DND-41 (cell line): Measurements from ENCODE around the gene LONRF2.
"Not testable (repeated sequence)": the region's sequence is repeated elsewhere in the genome, so short reads cannot be mapped to it uniquely, and the experiment has no call there.

Experiments used
- ATAC-seq: fragments of 200-7000 bp; cut with Tn5 transposase; 3 replicates; pipeline ENCODE4 v1.9.1; 2021; ENCODE audit warnings: low read depth; ENCODE audit not compliant: insufficient read depth
- DNase-seq: peaks from one replicate; pipeline ENCODE4 v3.0.0-alpha.2; 2020
- H2AFZ ChIP-seq: 2 replicates; pipeline ENCODE4 v1.6.0; 2012; ENCODE audit warnings: low read depth, low read length
- H3K27ac ChIP-seq: 2 replicates; pipeline ENCODE4 v1.5.1; 2012; ENCODE audit warnings: low read length, inconsistent platforms
- H3K27me3 ChIP-seq: fragments of 200-600 bp; sonication (generic); 2 replicates; pipeline ENCODE4 v1.6.0; 2012; ENCODE audit warnings: low read length, mild to moderate bottlenecking, inconsistent platforms; ENCODE audit not compliant: insufficient read depth, poor library complexity
- H3K36me3 ChIP-seq: 2 replicates; pipeline ENCODE4 v1.5.1; 2012; ENCODE audit warnings: low read length, inconsistent platforms; ENCODE audit not compliant: insufficient read depth
- H3K4me1 ChIP-seq: 2 replicates; pipeline ENCODE4 v1.5.1; 2012; ENCODE audit warnings: mild to moderate bottlenecking, low read length; ENCODE audit not compliant: insufficient read depth
- H3K4me2 ChIP-seq: 2 replicates; pipeline ENCODE4 v1.6.0; 2012; ENCODE audit warnings: mild to moderate bottlenecking, moderate library complexity, low read length, inconsistent platforms; ENCODE audit not compliant: insufficient read depth
- H3K4me3 ChIP-seq, 2 experiments: fragments of 200-600 bp in 1 of 2; shearing (Covaris generic) in 1 of 2; 2 replicates each; pipeline ENCODE4 v1.5.1; 2012 to 2016; ENCODE audit warnings: inconsistent platforms in 2 of 2, low read length in 2 of 2, mild to moderate bottlenecking in 2 of 2, low read depth in 1 of 2, moderate library complexity in 1 of 2
- H3K79me2 ChIP-seq: 2 replicates; pipeline ENCODE4 v1.6.0; 2012; ENCODE audit warnings: low read length, inconsistent platforms; ENCODE audit not compliant: insufficient read depth
- H3K9ac ChIP-seq: 2 replicates; pipeline ENCODE4 v1.6.0; 2012; ENCODE audit warnings: low read depth, mild to moderate bottlenecking, inconsistent platforms, low read length, moderate library complexity
- H3K9me3 ChIP-seq: 2 replicates; pipeline ENCODE4 v1.5.1; 2012; ENCODE audit warnings: low read length, moderate library complexity, mild to moderate bottlenecking, inconsistent platforms; ENCODE audit not compliant: insufficient read depth, severe bottlenecking
- H4K20me1 ChIP-seq: 2 replicates; pipeline ENCODE4 v1.6.0; 2012; ENCODE audit warnings: low read length; ENCODE audit not compliant: insufficient read depth
- EZH2 ChIP-seq: IDR thresholded peaks from 3 replicates; pipeline ENCODE4 v1.6.1; 2012; ENCODE audit warnings: borderline replicate concordance, low read depth, mild to moderate bottlenecking, moderate library complexity, low read length, inconsistent platforms; ENCODE audit not compliant: severe bottlenecking
- TF ChIP-seq, protein P1 (sequence below): IDR thresholded peaks from 2 replicates; pipeline ENCODE4 v1.5.1; 2012; ENCODE audit warnings: borderline replicate concordance, low read length, moderate library complexity, mild to moderate bottlenecking; ENCODE audit not compliant: poor library complexity, severe bottlenecking; ENCODE audit errors: extremely low read depth

The LONRF2 gene

DNA sequence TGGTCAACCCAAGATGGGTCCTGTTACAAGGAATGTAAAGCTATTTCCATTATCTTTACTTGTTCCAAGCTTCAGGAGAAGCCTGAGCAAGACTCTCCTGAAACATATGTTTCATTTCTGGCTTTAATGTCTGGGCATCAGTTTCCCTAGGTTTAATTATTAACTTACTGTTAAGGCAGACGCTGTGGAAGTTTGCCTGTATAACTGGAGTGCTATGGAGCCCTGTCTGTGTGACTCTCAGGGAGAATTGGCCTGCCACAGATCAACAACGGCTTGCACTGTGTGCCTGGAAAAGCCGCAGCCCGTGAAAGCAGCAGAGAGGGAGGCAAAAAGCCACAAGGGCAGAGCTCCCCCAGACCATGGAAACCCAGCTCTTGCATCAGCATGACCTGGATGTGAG is 22.1 kb upstream of the LONRF2 start:
- TF ChIP-seq EZH2 = no peak
- TF ChIP-seq, protein P1, sequence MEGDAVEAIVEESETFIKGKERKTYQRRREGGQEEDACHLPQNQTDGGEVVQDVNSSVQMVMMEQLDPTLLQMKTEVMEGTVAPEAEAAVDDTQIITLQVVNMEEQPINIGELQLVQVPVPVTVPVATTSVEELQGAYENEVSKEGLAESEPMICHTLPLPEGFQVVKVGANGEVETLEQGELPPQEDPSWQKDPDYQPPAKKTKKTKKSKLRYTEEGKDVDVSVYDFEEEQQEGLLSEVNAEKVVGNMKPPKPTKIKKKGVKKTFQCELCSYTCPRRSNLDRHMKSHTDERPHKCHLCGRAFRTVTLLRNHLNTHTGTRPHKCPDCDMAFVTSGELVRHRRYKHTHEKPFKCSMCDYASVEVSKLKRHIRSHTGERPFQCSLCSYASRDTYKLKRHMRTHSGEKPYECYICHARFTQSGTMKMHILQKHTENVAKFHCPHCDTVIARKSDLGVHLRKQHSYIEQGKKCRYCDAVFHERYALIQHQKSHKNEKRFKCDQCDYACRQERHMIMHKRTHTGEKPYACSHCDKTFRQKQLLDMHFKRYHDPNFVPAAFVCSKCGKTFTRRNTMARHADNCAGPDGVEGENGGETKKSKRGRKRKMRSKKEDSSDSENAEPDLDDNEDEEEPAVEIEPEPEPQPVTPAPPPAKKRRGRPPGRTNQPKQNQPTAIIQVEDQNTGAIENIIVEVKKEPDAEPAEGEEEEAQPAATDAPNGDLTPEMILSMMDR = no peak
- no peak overlapping the region for H3K4me3 ChIP-seq
- DNase-seq (no peak), ATAC-seq (no peak)
- H3K27ac ChIP-seq = no peak overlapping the region
- H3K4me2 ChIP-seq = no peak overlapping the region
- H4K20me1 ChIP-seq = no peaks in the 10 kb centered on the region
- H2AFZ ChIP-seq = no peak overlapping the region
- no peaks in the 10 kb centered on the region for H3K36me3 ChIP-seq
- H3K9me3 ChIP-seq = peaks cover 3% of the 10 kb centered on the region
- no peak overlapping the region for H3K9ac ChIP-seq
- no peaks in the 10 kb centered on the region for H3K27me3 ChIP-seq
- no peaks in the 10 kb centered on the region for H3K79me2 ChIP-seq
- H3K4me1 ChIP-seq = no peaks in the 10 kb centered on the region

DNA sequence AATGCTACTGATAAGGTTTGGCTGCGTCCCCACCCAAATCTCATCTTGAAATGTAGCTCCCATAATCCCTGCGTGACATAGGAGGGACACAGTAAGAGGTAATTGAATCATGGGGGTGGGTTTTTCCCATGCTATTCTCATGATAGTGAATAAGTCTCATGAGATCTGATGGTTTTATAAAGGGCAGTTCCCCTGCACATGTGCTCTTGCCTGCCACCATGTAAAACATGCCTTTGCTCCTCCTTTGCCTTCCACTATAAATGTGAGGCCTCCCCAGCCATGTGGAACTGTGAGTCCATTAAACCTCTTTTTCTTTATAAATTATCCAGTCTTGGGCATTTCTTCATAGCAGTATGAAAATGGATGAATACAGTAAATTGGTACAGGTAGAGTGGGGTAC is 20.2 kb upstream of the LONRF2 start:
- H3K4me2 ChIP-seq, H3K36me3 ChIP-seq, H3K27me3 ChIP-seq, H3K79me2 ChIP-seq, H2AFZ ChIP-seq, H3K9ac ChIP-seq, DNase-seq, ATAC-seq, H4K20me1 ChIP-seq, H3K27ac ChIP-seq, H3K9me3 ChIP-seq, H3K4me3 ChIP-seq, H3K4me1 ChIP-seq: not testable (repeated sequence)

DNA sequence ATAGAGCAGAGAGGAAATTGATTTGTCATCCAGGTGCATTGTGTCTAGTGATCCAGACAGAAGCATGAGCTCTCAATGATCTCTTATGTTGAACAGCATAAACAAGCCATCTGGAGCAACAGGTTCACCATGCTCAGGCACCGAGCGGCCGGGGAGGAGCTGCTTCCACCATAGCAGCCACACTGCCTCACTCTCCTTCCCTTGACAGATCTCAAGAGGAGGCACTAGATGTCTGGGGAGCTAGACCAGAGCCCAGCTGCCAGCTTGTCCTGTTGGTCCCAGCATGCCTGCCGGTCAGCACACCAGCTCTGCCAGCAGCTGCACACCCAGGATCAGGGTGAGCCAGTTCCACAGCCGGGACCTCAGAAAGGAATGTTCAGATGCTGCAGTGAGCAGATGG is 17.5 kb upstream of the LONRF2 start:
- Histone ChIP-seq H3K36me3 (no peaks in the 10 kb centered on the region), H3K27me3 (no peaks in the 10 kb centered on the region), H4K20me1 (no peaks in the 10 kb centered on the region), H3K27ac (no peak overlapping the region), H3K9ac (no peak overlapping the region), H2AFZ (no peak overlapping the region), H3K4me2 (no peak overlapping the region), H3K79me2 (no peaks in the 10 kb centered on the region), H3K9me3 (peaks cover 3% of the 10 kb centered on the region), H3K4me1 (no peaks in the 10 kb centered on the region), H3K4me3 (no peak overlapping the region)
- no peak for TF ChIP-seq EZH2
- TF ChIP-seq, protein P1 = no peak
- ATAC-seq (no peak), DNase-seq (no peak)

DNA sequence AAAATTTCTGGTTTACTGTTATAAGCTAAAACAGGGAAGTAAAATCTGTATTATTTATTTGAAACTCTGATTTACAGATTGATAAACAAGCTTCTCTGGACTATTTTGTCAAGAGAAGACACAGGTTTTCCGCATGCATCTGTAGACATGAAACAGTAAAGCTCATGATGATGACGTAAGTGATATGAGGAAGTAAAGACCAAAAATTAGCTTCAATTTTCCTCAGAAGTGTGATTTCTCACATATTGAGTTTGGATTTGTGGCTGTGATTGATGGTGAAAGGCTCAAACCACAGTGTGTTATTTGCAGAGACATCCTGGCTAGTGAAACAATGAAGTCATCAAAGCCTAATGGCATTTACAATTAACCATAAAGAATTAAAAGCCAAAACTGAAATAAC is 12.6 kb upstream of the LONRF2 start:
- Histone ChIP-seq H3K27ac (no peak overlapping the region), H4K20me1 (no peaks in the 10 kb centered on the region), H3K4me3 (no peak overlapping the region), H3K9ac (no peak overlapping the region), H2AFZ (no peak overlapping the region), H3K27me3 (no peaks in the 10 kb centered on the region), H3K79me2 (no peaks in the 10 kb centered on the region), H3K4me2 (no peak overlapping the region), H3K4me1 (no peaks in the 10 kb centered on the region), H3K9me3 (no peaks in the 10 kb centered on the region), H3K36me3 (no peaks in the 10 kb centered on the region)
- TF ChIP-seq, protein P1 = no peak
- no peak for TF ChIP-seq EZH2
- ATAC-seq (no peak), DNase-seq (no peak)
